Activated CD4-positive, alpha-beta T cell treated with anti-CD3 and anti-CD28 coated beads for 1 hour (primary cell): ENCODE data around the gene SERPINA12.
"Not testable (repeated sequence)": the region's sequence is repeated elsewhere in the genome, so short reads cannot be mapped to it uniquely, and the experiment has no call there.

Experiments
- DNase-seq: peaks from one replicate; pipeline ENCODE4 v3.0.0-alpha.2; 2020

SERPINA12 gene

DNA sequence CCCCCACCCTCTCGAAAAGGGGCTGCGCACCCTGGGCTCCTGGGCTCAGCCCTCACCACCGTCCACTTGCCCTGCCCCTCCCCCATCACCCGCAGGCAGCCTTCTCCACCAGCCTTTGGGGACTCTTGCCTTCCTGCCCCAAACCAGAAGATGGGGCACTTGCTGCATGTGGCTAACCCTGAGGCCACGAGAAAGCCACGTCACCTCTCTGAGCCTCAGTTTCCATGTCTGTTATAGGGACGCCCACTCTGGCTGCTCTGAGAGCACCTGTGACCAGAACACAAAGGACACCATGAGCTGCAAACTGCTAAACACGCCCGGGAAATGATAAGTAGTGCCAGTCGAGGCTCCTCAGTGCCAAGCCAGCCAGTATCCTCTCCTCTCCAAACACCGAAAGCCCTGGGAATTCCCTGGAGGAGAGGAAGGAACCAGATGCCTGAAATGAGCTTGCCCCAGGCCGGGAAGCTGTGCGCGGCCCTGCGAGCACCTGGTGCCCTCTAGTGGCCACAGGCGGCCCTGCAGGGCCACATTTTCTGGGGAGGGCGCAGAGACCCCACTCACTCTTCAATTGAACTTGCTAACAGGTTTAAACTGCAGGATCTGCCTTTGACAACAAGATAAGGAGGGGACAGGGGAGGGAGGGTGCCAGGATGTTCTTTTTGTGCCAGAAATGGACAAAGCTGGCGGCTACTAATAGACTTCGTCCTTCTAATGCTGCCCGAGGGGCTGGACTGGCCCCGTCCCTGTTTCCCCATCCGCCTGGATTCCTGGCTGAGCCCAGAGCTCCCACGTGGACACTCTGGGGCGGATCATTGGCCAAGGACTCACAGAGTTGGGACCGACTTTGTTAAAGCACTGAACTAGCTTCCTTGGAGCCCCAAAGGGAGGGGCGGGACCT is 23.1 kb downstream of the SERPINA12 start:
- DNase-seq, result peak; percentile 12

DNA sequence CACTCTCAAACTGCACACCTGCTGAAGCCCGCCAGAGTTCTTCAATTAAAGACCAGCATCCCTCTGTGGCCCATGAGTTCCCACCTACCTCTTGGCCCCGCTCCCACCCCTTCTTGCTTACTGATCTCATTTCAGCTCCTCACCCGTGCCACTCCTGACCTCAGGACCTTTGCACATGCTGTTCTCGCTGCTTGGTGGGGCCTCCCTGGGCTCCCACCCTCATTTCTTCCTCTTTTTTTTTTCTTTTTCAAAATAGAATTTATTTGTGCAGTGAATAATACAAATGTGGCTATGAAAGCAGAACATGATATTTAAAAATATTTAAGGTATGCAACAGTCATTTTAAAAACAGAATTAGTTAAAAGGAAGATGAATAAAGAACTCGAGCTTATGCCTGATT is 24.8 kb downstream of the SERPINA12 start:
- no peak for DNase-seq

DNA sequence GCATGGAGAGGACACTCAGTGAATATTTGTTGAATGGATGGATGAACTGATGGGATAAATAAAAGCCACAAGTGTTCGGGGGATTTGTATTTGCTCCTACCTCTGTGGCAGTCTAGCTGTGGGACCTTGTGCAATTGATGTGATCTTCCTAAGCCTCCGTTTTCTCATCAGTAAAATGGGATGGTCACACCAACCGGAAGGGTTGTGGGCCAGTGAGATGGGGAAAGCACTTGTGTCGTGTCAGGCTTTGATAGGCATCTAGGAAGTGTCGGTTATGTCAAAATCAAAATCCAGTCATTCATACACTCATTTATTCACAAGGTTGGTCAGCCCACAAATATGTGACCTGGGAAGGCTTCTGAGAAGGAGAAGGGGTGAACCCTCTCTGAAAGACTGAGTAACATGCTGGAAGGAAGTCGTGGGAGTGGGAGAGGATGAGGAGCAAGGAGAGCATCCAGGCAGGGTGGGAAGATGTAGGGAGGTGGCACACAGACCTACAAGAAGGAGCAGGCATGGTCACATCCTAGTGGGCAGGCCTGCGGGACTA is 25.5 kb downstream of the SERPINA12 start:
- no peak for DNase-seq

DNA sequence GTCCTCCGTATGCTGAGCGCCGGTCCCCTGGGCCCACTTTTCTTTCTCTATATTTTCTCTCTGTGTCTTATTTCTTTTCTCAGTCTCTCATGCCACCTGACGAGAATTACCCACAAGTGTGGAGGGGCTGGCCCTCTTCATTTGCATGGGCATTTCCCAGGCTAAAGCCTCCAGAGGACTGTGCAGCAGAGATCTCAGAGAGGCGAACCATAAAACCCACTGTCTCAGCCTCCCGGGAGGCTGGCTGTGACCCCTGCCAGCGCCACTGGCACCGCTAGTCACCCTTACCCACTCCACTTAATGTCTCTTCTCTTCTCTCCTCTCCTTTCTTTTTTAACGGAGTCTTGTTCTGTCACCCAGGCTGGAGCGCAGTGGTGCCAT is 26.2 kb downstream of the SERPINA12 start:
- no peak for DNase-seq

DNA sequence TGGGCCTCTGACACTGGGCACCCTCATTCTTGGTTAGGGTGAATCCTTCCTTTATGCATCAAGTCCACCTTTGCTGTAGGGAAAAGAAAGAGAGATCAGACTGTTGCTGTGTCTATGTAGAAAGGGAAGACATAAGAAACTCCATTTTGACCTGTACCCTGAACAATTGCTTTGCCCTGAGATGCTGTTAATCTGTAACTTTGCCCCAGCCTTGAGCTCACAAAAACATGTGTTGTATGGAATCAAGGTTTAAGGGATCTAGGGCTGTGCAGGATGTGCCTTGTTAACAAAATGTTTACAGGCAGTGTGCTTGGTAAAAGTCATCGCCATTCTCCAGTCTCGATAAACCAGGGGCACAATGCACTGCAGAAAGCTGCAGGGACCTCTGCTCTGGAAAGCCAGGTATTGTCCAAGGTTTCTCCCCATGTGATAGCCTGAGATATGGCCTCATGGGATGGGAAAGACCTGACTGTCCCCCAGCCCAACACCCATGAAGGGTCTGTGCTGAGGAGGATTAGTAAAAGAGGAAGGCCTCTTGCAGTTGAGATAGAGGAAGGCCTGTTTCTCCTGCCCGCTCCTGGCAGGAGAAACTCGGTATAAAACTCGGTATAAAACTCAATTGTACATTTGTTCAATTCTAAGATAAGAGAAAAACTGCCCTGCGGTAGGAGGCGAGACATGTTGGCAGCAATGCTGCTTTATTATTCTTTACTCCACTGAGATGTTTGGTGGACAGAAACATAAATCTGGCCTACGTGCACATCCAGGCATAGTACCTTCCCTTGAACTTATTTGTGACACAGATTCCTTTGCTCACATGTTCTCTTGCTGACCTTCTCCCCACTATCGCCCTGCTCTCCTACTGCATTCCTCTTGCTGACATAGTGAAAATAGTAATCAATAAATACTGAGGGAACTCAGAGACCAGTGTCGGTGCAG is 26.9 kb downstream of the SERPINA12 start:
- not testable (repeated sequence) for DNase-seq

DNA sequence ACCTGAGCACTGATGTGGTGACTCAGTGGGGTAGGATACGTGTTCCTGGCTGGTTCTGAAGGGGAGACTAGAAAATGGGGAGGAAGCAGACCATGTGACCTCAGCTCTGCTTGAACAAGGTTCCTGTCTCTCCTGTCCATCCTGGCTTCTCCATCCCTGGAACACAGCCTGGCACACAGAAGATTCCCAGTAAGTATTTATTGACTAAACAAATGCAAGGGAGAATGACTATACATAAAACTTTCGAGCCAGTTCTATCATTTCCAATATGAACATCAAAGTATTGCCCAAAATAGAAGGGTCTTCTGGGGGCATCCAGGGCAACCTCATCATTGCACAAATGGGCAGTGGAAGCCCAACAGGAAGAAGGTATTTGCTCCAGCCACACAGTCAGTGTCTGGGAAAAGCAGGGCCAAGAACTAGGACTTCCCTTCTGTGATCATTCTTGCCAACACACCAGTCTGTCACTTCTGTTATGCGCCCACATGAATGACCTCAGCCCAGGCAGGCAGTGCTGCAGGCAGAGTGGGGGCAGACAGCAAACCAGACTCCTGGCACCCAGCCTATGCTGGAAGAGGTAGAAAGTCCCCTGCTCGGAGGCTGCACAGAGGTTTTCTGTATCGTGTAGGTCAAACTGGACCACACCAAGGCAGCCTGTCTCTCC is 27.7 kb downstream of the SERPINA12 start:
- DNase-seq, result no peak

DNA sequence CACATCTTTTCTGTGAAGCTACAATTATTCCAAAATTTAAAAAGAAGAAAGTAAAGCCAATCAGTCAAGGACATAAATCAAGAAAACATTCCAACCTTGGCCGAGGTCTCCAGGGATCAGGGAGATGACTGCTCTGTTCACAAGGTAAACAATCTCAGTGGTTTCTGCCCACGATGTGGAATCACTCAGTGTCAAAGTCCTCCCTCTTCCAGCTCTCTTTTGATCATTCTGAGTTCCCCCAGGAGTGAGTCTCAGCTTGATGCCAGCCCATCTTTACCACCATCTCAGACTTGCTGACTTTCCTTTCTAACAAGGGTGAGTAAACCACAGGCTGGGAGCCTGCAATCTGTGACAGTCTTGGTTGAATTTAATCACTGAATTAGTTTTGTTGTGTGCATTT is 28.5 kb downstream of the SERPINA12 start:
- DNase-seq, result no peak

DNA sequence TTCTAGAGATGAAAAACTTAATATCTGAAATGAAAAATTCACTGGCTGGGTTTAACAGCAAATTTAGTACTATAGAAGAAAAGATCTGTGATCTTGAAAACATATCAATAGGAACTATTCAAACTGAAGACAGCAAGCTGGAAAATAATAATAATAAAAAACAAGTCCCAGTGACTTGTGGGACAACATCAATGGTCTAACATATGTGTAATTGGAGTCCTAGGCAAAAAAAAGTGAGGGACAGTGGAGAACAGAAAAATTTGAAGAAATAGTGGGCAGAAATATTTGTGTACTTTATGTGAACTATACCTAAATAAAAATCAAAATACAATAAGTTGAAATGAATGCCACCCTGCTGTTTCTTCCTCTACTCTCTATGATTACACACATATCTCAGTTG is 30.8 kb downstream of the SERPINA12 start:
- no peak for DNase-seq

DNA sequence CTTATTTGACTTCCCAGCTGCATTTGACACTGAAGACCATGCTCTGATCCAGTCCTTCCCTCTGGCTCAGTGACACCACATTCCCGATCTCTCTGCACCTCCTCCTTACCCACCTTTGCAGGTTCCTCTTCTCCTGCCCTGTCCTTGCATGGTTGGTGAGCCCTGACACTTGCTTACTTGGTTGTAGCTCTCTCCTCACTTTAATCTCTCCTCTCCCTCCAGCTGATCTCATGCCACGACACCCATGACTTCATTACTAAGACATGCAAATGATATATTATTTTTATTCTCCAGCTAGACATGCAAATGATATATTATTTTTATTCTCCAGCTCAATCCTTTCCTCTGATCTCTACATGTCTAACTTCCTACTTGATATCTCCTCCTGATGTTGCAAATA is 33.2 kb downstream of the SERPINA12 start, which contains the start of gene SERPINA9:
Gene SERPINA9, minus strand, starts transcription at position 175 of the 400 bp plus-strand sequence. CDS start 6,357 bp downstream, outside the sequence.
- DNase-seq, result no peak

DNA sequence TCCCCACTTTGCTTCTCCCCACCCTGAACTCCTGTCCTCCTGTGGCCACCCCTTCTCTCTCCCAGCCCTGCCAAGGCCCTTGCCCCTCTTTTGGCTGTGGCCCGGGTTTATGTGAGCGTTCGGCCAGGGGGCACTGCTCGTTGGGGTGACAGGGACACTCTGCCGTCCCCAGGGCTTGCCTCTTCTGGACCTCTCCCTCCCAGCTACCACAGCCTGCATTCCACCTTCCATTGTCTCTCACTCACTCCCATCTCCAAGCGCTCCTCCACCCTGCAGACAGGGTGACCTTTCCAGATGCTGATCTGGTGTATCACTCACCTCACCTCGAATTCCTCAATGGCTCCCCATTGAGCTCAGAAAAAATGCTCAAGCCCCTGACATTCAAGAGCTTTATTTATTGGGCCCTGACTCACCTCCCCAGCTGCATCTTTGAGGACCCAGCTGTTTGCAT is 34.7 kb downstream of the SERPINA12 start:
- no peak for DNase-seq

DNA sequence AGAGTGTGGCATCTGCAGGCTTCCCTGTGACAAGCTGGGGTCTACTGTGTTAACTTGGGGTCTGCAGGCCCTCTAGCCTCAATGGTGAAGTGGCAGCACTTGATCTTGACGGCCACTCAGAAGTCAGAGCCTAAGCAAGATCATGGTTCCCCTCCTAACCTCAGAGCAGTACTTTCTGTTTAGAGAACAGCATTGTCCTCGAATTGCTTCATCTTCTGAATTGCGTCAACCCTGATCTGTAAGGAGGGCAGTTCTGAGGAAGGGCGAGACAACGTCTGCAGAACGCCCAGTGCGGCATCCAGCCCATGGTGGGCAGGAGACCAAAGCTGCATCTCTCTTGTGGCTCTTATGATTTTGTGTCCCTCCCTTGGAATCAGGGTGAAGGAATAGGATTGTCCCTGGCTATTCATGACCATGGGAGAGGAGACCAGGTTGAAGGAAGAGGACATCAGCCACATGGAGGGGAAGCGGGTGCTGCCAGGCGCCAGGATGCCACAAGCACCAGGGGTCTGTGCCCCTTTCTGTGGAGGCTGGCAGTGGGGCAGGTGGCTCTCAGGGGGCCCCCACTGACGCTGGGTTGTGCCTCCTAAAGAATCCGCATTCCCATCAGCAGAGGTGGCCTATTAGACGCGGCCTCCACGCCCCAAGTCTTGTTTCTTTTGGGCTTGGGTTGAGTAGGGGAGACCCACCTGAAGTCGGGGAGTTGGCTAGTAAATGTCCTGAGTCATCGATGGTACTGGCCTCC is 35.4 kb downstream of the SERPINA12 start:
- no peak for DNase-seq

DNA sequence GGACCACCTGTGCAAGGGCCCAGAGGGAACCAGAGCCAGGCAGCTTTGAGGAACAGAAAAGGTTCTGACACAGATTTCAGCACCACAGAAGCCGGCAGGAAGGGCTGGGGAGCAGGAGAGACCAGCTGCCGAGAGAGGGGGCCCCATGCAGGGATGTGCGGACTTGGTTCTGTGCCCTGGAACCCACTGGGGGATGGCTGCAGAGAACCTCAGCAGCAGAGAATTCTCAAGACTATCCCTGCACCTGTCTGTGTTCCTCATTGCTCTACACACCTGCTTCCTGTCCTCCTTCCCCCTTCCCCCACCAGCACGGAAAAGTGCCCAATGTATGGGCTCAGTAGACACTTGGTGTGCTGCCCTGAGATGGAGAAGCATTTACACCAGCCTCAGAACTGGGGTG is 36.4 kb downstream of the SERPINA12 start:
- no peak for DNase-seq

DNA sequence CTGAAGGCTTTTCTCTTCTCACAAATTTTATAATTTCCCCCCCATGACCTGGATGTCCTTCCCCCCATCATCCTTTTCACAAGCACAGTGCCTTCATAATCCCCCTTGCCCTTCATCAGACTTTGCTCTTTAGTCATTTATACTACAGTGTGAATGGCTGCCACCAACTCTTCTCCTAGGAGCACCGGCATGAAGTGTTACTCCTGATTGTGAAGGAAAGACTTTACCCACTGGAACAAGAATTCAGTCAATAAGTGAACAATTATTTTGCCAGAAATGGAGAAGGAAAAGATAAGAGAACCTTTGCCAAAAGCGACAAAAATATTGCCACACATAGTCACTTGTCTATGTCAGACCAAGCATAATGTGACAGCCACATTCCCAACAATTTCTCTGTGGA is 38.2 kb downstream of the SERPINA12 start:
- no peak for DNase-seq

DNA sequence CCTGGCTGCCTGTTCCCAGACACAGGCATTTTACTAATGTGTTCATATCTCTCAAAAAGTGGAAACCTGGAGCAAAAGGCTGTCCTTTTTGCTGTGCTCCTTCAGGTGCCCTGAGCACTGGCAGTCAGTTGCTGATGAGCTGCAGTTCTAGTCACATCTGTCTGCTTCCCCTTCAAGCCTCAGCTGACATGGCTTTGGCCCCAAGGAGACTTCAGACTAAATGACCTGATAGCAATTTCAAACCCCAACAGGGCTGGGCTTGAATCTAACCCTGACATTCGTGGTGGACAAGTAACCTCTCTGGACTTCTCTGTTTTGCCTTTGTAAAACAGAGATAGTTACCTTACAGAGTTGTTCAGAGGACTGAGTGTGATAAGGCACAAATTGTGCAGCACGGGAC is 39.0 kb downstream of the SERPINA12 start:
- DNase-seq, result no peak

DNA sequence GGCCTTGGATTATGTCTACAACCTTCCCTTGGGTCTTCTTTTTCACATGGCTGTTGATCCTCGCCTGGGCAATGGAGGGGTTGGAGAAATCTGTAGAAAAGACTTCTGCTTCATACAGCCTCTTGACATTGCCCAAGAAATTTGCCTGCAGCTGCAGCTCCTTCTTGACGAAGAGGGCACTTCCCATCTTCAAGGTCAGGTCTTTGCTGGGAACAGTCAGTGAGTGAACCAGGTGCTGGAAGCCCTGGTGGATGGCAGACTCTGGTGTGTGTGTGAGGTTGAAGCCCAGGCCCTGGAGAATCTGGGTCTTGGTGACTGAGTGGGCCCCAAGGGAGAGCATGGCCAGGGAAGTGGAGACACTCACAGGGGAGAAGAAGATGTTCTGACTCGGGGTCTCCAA is 40.0 kb downstream of the SERPINA12 start:
- DNase-seq, result no peak

DNA sequence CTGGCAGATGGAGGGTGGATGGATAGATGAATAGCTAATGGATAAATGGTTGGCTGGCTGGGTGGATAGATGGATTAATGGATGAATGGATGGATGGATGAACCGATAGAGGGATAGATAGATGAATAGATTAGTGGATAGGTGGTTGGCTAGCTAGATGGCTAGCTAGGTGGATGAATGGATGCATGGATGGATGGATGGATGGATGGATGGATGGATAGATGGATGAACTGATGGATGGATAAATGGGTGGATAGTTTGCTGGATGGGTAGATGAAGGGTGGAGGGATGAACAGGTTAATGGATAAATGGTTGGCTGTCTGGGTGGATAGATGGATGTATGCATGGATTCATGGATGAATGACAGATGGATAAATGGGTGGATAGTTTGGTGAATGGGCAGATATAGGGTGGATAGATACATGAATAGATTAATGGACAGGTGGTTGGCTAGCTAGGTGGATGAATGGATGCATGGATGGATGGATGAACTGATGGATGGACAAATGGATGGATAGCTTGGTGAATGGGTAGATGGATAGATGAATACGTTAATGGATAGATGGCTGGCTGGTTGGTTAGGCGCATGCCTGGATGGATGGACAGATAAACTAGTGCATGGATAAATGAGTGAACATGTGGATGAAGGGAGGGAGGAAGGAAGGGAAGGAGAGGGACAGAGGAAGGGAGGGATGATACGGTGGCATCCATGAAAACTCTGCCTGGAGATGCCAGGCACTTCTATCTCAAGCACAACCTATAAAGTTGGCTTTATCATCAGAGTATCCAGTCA is 41.3 kb downstream of the SERPINA12 start:
- DNase-seq, result no peak

DNA sequence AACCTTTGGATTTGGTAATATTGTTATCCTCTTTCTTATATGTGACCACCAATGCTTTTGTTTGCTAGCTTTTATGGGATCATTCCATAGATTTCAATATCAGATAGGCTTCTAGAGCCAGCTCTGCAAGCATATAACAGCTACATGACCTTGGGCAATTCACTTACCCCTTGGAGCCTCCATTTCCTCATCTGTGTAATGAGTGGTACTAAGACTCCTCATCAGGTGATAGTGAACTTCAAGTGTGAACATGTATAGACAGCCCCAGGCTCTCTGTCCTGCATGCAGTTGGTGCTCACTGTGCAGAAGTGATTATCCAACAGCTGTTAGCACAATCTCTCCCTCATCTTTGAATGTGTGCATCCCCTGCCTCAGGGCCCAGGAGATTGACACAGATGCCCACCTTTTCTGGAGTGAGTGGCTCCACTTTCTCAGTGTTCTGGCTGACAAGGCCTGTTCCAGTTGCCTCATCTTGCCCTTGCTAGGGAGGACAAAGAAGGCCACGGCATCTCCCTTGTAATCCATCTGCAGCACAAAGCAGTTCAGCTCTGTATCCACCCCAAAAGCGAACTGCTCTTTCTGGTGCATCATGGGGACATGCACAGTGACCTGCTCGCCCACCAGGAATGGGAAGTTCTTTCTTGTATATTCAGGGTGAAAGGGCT is 42.4 kb downstream of the SERPINA12 start:
- no peak for DNase-seq

DNA sequence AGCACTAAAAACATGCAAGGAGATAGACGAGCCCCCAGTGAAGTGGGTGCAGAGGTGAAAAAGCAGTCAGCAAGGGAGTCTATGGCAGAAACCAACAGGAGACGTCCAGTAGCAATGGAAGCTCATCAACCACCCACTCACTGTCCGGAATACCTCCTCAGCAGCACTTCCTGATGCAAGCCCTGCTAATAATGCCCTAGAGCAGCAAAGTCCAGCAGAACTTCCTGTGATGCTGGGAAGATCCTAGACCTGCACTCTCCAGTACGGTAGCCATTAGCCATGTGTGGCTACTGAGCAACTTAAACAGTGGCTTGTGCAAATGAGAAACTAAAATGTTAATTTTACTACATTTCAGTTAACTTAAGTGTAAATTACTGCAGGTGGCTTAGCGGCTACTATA is 44.2 kb downstream of the SERPINA12 start:
- no peak for DNase-seq

DNA sequence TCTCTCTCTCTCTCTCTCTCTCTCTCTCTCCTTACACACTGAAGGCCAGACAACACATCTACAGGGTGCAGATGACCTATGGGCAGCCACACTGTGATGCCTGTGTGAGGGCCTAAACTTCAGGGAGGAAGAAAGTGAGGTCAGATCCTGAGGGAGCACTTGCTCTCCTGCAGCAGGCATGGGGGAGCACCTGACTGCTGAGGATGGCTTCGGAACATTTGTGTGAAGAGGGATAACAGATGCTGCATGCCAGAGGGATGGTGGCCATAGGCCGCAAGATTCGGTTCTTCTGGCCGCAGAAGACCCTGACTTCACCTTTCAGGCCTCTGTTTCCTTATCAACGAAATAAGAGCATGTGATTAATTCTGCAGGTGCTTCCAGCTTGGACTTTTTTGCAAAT is 45.0 kb downstream of the SERPINA12 start:
- DNase-seq, result no peak

DNA sequence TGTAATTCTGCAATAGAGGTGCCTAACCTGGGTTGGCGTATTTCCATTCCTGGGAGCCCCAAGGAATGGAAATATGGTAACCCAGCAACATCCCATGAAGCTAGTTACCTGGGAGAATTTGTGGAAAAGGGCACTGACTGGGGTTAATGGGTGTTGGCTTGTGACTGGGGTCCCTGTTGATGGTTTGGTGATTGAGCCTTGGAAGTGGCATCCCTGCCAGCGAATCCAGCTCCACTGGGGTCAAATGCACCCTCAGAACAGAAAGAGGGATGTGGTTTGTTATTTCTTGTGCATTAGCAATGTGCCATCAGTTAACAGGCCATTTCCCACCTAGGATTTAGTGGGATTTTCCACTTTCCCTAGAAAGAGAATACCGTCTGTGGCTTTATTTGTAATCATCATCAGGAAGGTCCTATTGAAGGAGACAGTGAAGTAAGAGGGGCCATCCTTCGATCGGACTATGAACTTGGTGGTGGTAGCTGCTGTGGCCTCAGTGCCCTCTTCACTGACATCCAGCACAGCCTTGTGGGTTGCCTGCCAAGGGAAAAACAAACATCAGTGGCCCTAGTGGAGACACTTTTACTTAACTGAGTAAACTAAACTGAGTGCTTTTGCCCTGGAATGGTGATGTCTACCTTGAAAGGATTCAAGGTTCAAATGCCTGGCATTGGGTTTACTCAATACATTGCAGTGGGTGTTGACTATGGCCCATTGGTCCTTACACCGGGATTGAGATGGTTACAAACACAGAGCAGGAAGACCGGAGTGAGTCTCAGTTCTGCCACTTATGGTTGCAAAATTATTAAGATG is 46.3 kb downstream of the SERPINA12 start:
- DNase-seq, result no peak
